HL-60 (cell line): ENCODE results near the gene TSPOAP1.
A peak's percentile ranks its signal among the peaks of the same experiment; 100 is the strongest.

Experiments
- DNase-seq, 2 experiments: peaks; one replicate each; pipeline ENCODE4 v3.0.0-alpha.2; 2010 to 2020; ENCODE audit warnings: low read depth in 1 of 2, low spot score in 1 of 2
- H3K27ac ChIP-seq: fragments of 250-450 bp; sonication (Bioruptor Pico); replicated peaks from 2 replicates; pipeline ENCODE4 v1.5.1; 2020; ENCODE audit warnings: mild to moderate bottlenecking, moderate library complexity
- H3K27me3 ChIP-seq: fragments of 250-450 bp; sonication (Bioruptor Pico); 2 replicates; pipeline ENCODE4 v1.5.1; 2021; ENCODE audit warnings: mild to moderate bottlenecking, moderate library complexity; ENCODE audit not compliant: insufficient read depth, poor library complexity, severe bottlenecking
- H3K4me3 ChIP-seq: replicated peaks from 2 replicates; pipeline ENCODE4 v1.5.1; 2011; ENCODE audit warnings: mild to moderate bottlenecking, control low read depth, low read length; ENCODE audit not compliant: insufficient read depth
- GABPA ChIP-seq: IDR thresholded peaks from 2 replicates; pipeline ENCODE4 v1.6.1; 2012; ENCODE audit warnings: low read depth
- POLR2AphosphoS5 ChIP-seq: IDR thresholded peaks from 2 replicates; pipeline ENCODE4 v1.6.1; 2012; ENCODE audit warnings: low read depth
- SPI1 ChIP-seq: IDR thresholded peaks from 2 replicates; pipeline ENCODE4 v1.6.1; 2012; ENCODE audit warnings: low read depth, mild to moderate bottlenecking, borderline replicate concordance
- TF ChIP-seq, protein P1 (sequence below): IDR thresholded peaks from 2 replicates; pipeline ENCODE4 v1.6.1; 2012; ENCODE audit warnings: low read depth; ENCODE audit not compliant: insufficient replicate concordance
- TF ChIP-seq, protein P2 (sequence below): IDR thresholded peaks from one replicate; pipeline ENCODE4 v1.5.1; 2011; ENCODE audit warnings: low read length, control low read depth, inconsistent platforms; ENCODE audit not compliant: insufficient read depth

TSPOAP1 gene

DNA sequence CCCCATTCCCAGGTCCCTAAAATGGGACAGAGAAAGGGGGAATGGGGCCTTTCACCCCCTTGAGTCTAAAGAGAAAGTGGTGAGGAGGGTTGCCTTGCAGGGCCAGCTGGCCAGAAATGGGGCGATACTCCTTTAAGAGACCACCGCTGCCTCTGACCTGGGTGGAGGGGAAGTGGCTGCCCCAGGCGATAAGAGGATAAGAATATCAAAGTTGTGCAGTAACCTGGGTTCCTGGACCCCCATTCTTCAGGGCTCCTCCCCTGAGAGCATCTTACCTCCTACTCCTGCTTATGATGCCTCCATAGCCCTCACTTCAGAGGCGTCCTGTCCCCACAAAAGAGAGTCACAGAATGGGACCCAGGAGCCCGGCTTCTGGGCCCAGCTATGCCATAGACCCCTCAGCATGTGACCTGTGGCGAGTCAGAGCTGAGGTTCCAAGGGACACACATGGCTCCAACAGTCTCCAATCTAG, 5.2 kb upstream of the TSPOAP1 start:
- H3K27ac ChIP-seq = peak overlapping the region; percentile 100
- H3K27me3 ChIP-seq = no peaks in the 10 kb centered on the region
- TF ChIP-seq, protein P1, sequence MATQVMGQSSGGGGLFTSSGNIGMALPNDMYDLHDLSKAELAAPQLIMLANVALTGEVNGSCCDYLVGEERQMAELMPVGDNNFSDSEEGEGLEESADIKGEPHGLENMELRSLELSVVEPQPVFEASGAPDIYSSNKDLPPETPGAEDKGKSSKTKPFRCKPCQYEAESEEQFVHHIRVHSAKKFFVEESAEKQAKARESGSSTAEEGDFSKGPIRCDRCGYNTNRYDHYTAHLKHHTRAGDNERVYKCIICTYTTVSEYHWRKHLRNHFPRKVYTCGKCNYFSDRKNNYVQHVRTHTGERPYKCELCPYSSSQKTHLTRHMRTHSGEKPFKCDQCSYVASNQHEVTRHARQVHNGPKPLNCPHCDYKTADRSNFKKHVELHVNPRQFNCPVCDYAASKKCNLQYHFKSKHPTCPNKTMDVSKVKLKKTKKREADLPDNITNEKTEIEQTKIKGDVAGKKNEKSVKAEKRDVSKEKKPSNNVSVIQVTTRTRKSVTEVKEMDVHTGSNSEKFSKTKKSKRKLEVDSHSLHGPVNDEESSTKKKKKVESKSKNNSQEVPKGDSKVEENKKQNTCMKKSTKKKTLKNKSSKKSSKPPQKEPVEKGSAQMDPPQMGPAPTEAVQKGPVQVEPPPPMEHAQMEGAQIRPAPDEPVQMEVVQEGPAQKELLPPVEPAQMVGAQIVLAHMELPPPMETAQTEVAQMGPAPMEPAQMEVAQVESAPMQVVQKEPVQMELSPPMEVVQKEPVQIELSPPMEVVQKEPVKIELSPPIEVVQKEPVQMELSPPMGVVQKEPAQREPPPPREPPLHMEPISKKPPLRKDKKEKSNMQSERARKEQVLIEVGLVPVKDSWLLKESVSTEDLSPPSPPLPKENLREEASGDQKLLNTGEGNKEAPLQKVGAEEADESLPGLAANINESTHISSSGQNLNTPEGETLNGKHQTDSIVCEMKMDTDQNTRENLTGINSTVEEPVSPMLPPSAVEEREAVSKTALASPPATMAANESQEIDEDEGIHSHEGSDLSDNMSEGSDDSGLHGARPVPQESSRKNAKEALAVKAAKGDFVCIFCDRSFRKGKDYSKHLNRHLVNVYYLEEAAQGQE = no peak
- TF ChIP-seq SPI1 = peak; percentile 54; the same call in 1 of the 2 replicates
- H3K4me3 ChIP-seq = peak overlapping the region; percentile 72
- DNase-seq = peak in 1 of 2 experiments; percentile 45

DNA sequence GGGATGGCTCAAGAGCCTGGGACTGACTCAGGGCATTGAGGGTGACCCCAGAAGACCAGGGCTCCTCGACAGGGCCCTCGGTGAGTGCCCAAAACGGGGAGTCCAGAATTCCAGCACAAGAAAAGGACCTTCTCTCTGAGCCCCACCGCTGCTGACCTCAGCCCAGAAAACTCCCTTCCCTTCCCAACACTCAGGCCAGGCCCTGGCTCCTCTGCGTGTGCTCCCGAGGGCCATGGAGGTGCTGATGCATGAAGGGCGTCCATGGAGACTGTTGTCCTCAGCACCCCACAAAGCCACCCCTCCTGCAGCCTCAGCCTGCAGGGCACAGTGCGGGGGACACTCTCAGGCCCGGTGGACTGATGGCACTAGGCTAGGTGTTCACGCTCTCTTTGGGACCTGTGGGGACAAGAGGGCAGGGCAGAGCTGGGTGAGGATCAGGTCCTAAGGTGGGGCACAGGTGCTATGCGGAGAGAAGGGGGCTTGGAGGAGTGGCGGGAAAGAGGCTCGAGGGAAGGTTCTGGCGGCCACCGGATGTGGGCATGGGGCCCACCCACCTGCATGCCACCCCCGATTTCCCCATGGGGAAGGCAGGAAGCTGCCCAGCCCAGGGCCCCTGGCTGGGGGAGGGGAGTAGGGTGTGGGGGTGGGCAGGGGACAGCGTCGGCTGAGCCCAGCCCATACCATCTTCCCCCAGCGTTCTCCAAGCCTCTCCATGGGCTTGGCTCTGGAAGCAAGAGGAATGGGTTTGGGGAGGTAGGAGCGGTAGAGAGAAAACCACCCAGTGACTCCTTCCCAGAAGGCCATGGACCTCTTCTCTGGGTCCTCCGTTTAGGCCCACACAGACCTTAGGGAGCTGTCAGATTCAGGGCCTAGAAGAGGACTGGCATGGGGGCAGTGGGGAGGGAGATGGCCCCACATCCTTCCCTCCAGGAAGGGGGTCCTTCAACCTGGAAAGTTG, 4.5 kb upstream of the TSPOAP1 start:
- DNase-seq = peak; percentile 91 to 93
- H3K27ac ChIP-seq = peak overlapping the region; percentile 100
- peak overlapping the region; percentile 72 for H3K4me3 ChIP-seq
- TF ChIP-seq, protein P1 = no peak
- TF ChIP-seq, protein P2, sequence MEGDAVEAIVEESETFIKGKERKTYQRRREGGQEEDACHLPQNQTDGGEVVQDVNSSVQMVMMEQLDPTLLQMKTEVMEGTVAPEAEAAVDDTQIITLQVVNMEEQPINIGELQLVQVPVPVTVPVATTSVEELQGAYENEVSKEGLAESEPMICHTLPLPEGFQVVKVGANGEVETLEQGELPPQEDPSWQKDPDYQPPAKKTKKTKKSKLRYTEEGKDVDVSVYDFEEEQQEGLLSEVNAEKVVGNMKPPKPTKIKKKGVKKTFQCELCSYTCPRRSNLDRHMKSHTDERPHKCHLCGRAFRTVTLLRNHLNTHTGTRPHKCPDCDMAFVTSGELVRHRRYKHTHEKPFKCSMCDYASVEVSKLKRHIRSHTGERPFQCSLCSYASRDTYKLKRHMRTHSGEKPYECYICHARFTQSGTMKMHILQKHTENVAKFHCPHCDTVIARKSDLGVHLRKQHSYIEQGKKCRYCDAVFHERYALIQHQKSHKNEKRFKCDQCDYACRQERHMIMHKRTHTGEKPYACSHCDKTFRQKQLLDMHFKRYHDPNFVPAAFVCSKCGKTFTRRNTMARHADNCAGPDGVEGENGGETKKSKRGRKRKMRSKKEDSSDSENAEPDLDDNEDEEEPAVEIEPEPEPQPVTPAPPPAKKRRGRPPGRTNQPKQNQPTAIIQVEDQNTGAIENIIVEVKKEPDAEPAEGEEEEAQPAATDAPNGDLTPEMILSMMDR = no peak
- TF ChIP-seq POLR2AphosphoS5 (peak; percentile 89), GABPA (peak; percentile 59; the same call in 1 of the 2 replicates), SPI1 (0 out of 2 replicates have a peak, but pooled peaks have one; percentile 28)
- no peaks in the 10 kb centered on the region for H3K27me3 ChIP-seq

DNA sequence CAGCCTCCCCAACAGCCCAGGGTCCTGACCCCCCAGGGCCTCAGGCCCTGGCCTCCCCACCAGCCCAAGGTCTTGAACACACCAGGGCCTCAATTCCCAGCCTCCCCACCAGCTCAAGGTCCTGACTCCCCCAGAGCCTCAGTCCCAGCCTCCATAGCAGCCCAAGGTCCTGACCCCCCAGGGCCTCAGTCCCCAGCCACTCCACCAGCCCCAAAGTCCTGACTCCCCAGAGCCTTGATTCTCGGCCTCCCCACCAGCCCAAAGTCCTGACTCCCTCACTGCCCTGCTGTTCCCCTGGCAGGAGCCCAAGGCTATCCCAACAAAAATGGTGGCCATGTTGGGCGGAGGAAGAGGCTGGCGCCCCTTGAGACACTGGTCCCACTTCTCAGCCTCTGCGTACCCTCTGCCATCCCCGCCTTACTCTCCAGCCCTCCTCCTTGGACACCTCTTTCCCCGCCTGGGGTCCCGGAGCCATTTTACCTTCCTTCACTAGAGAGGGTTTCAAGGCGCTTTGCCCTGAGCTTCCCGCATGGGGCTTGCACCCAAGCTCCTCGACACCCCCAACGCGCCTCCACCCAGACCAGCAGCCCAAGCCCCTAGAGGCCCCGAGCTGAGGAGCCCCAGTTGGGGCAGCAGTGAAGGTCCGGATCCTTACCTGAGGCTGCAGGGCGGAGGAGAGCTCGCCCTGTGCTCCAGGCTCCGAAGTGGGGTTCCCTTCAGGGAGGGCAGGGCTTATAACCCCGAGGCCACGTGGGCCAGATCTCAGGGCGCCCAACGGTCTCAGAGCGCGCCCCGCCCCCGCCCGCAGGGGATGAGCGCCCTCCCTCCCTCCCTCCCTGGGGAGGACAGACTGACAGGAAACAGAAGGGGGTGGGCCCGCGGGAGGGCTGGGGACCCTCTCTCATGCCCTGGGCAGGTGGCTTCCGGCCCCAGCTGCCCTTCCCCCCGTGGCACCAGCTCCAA, 3.5 kb upstream of the TSPOAP1 start:
- H3K27me3 ChIP-seq = no peaks in the 10 kb centered on the region
- peak; percentile 96 to 100 for DNase-seq
- peak overlapping the region; percentile 72 for H3K4me3 ChIP-seq
- H3K27ac ChIP-seq = peak overlapping the region; percentile 100
- TF ChIP-seq, protein P2 = no peak
- TF ChIP-seq, protein P1 = peak; percentile 83
- peak; percentile 98 for TF ChIP-seq POLR2AphosphoS5
